ENCODE measurements around the gene ZNF219.

DNA sequence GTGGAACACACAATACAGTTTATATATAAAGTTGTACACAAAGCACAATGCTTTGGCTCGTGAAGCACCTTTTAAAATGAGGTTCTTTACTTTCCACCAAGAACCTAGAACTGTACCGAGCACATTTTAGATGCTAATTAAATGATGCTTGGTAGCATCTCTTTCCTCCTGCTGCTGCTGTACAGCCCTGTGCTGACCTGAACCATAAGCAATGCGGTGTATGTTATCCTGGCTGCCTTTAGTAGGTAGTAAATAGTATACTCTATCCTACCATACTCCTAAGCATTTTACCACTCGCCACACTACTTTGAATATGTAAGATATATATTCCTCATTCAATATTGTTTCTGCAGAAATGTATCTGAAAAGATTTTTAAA, 43.7 kb downstream of the ZNF219 start:
- TF ChIP-seq, protein P1, sequence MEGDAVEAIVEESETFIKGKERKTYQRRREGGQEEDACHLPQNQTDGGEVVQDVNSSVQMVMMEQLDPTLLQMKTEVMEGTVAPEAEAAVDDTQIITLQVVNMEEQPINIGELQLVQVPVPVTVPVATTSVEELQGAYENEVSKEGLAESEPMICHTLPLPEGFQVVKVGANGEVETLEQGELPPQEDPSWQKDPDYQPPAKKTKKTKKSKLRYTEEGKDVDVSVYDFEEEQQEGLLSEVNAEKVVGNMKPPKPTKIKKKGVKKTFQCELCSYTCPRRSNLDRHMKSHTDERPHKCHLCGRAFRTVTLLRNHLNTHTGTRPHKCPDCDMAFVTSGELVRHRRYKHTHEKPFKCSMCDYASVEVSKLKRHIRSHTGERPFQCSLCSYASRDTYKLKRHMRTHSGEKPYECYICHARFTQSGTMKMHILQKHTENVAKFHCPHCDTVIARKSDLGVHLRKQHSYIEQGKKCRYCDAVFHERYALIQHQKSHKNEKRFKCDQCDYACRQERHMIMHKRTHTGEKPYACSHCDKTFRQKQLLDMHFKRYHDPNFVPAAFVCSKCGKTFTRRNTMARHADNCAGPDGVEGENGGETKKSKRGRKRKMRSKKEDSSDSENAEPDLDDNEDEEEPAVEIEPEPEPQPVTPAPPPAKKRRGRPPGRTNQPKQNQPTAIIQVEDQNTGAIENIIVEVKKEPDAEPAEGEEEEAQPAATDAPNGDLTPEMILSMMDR (IDR thresholded peaks at IDR 0.05): no peak
- no peak for TF ChIP-seq EZH2 (IDR thresholded peaks at IDR 0.05; ENCODE audit: borderline replicate concordance, insufficient read depth, low read depth, low read length, poor library complexity, severe bottlenecking)
